ENCODE results near the gene SYN1.
A peak's percentile ranks its signal among the peaks of the same experiment; 100 is the strongest.

The SYN1 gene

GRCh38 chrX:47573341-47574075 lies 46.1 kb downstream of the SYN1 start:
- no peak for DNase-seq (ENCODE audit: low read depth in 2 of 2)

GRCh38 chrX:47572773-47573340 lies 46.8 kb downstream of the SYN1 start:
- no peak for DNase-seq (ENCODE audit: low read depth in 2 of 2)

DNA sequence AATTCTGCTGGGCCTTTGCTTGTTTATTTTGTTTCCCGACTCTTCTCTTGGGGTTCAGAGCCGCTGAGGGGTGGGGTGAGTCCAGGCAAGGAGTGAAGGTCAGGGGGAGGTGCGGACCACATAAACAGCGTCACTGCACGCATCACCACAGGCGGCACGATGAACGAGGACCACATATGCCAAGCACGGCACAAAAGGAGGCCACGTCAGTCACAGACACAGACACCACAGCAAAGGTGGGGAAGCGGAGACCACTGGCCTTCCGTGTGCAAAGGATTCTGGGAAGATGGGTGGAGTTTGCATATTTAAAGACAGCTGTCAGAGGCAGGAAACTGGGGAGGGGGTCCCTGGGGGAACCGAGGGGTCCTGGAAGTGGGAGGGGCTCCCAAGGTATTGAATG lies 47.8 kb downstream of the SYN1 start:
- no peak for DNase-seq (ENCODE audit: low read depth in 2 of 2)

GRCh38 chrX:47571215-47571614 lies 48.4 kb downstream of the SYN1 start:
- no peak for DNase-seq (ENCODE audit: low read depth in 2 of 2)

DNA sequence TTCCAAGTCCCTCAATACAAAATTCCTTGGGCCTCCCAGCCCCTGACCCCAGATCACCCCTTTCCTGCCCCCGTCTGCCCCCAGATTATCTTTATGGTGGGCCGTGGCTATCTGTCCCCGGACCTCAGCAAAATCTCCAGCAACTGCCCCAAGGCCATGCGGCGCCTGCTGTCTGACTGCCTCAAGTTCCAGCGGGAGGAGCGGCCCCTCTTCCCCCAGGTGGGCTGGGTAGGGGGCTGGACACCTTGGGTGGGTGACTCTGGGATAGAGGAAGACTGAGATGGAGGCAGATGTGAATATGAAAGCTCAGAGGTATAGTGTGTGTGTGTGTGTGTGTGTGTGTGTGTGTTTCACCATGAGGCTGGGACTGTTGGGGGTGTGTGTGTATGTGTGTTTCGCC lies 48.9 kb downstream of the SYN1 start:
- DNase-seq (ENCODE audit: low read depth in 2 of 2): no peak

DNA sequence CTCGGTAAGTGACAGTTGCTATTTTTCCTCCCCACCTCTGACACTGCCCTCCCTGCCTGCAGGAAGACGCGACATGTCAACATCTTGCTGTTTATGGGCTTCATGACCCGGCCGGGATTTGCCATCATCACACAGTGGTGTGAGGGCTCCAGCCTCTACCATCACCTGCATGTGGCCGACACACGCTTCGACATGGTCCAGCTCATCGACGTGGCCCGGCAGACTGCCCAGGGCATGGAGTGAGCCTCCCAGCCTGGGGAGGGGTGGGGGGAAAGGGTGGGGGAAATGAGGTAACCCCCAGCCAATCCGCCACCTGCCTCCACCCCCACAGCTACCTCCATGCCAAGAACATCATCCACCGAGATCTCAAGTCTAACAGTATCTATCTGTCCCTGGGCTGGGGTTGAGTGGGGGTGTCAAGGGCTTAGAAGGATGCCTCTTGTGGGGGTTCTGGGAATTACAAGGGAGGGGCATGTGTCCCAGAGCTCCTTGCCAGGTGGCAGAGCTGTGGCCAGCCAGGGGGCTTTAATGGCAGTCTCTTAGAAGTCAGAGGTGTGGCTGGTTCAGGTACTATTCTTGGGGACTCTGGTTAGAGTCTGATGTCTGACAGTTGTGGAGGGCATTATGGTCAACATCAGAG lies 50.9 kb downstream of the SYN1 start:
- DNase-seq (ENCODE audit: low read depth in 2 of 2): no peak

DNA sequence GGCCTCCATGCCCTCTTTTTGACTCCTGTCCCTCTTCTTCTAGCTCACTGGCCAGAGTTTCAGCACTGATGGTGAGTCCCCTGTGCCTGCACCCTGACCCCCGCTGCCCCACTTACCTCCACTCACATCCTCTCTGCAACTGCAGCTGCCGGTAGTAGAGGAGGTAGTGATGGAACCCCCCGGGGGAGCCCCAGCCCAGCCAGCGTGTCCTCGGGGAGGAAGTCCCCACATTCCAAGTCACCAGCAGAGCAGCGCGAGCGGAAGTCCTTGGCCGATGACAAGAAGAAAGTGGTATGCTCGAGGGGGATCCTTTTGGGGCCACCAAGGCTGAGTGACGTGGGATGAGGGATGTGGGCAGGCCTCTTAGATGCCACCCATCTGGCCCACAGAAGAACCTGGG lies 52.8 kb downstream of the SYN1 start:
- no peak for DNase-seq (ENCODE audit: low read depth in 2 of 2)

DNA sequence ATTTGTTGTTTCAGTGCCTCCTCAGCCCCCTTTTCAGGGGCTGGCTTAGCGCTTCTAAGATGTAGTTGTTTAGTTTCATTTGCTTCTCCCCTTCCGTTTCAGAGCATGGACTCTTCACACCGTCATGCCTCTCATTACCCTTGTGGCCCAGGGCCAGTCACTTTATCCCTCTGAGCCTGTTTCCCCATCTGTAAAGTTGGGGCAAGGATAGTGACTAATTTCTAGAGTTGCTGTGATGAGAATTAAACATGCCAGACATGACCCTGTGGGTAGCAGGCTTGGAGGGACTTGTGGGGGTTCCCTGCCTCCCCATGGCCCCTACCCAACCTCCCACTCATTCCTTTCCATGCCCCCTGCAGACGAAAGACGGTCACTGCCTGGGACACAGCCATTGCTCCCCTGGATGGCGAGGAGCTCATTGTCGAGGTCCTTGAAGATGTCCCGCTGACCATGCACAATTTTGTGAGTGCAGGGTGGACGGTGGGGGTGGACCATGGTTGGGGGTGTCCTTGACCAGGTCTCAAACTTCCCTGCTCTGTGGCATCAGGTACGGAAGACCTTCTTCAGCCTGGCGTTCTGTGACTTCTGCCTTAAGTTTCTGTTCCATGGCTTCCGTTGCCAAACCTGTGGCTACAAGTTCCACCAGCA lies 55.1 kb downstream of the SYN1 start:
- DNase-seq (ENCODE audit: low read depth in 2 of 2): no peak

- DNase-seq (ENCODE audit: low read depth in 2 of 2): no peak
Measured at GRCh38 chrX:47563801-47564315, 55.8 kb downstream of the SYN1 start.

DNA sequence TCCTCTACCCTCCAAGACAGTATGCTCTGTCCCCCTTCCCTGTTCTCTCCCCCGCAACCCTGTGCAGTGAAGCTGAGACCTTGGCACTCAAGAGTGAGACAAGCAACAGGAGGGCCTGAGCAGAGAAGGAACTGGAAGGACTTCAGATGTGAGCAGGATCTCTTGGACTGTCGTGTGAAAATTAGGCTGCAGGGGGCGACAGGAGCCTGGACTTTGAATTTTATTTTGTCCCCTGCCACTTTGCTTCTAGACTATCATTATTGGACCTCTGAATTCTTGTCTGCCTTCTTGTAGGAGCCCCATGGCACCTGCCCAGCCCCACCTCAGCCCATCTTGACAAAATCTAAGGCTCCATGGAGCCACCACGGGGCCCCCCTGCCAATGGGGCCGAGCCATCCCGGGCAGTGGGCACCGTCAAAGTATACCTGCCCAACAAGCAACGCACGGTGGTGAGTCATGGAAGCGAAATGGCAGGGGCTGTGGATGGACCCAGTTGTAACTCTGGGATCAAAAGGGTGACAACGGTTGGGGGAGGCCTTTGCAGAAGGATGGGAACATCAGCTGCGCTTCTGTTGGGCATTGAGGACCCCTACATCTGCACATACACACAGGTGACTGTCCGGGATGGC lies 56.9 kb downstream of the SYN1 start:
- no peak for DNase-seq (ENCODE audit: low read depth in 2 of 2)

DNA sequence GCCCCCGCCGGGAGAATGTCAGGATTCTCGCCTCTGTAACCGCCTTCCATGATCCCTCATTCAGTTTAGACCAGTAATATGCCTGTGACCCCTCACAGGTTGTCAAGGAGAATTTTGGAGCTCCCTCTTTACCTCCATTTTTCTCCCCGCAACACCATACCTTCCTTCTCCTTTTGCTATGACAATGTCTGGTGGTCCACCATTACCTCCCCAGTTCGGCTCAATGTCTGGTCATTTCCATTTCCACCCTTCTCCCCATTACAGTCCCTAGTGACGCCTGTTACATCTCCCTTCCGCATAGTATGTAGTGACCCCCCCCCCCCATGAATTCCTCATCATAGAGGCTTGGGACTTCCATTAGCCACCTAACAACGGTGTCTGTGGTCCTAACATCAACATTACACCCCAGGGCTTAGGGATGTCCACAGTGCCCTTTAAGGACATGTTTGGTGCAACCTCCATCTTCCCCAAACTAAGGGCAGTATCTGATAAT lies 58.0 kb downstream of the SYN1 start:
- no peak for DNase-seq (ENCODE audit: low read depth in 2 of 2)

DNA sequence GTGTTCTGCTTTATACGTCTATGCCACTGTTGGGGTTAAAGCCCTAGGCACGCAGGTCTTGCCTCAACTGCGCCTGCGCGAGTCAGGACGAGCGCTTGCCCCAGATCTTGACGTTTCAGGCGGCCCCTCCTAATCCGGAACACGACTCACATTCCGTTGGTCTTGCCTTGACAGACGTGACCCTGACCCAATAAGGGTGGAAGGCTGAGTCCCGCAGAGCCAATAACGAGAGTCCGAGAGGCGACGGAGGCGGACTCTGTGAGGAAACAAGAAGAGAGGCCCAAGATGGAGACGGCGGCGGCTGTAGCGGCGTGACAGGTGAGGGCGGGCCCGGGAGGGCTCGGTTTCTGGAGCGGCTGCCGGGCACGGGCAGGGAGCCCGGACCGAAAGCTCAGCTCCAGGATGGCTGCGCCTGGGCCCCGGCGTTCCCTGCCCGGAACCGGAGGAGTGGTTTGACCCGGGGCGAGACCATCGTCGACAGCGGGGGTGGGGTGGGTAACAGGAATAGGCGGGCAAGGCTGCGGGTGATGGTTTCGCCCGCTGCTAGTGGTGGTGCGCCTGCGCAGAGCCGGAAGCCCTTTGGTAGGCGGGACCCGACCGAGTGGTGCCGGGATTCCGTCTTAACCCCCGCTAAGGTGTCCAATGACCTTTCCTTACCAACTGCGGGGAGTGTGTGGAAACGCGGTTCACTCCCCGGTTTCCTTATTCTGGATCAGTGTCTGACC lies 58.6 kb downstream of the SYN1 start, which contains the start of gene ARAF:
TSS of gene ARAF (plus strand) at position 272 of the 725 bp plus-strand sequence. CDS start 1,763 bp downstream, outside the sequence.
- DNase-seq (ENCODE audit: low read depth in 2 of 2): peak; percentile 89 to 91

DNA sequence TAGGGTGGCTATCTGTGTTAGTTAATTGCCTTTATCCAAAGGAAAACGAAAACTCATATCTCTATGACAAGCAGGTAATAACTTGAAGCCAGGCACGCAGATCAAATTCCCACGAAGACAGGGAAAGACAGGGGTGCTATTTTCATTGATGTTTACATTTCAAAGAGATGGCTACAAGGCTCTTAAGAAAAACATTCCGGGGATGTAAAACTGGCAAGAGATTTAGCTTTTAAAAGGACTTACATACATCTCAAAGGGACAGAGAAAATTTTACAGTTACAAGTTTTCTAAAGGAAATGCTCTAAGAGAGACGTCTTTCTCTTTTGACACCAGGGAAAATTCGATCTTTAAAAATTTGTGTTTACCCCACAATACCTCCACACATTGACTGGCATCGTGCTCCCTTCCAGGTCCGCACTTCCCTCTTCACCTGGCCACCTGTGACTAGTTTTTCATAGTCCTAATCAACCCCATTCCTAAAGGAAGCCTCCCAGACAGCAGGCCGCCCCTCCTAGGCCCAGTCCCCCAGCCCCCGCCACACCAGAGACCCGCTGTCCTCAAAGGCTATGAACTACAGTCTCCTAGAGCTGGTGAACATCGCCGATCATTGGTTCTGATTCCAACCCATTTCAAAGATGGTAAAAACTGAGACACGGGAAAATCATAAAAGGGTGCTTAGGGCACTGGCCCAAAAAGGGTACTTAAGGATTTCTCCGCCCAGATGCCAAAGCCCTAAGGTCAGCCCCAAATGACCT lies 59.3 kb downstream of the SYN1 start:
- no peak for DNase-seq (ENCODE audit: low read depth in 2 of 2)

- no peak for DNase-seq (ENCODE audit: low read depth in 2 of 2)
Measured at GRCh38 chrX:47558436-47558835, 61.2 kb downstream of the SYN1 start.

- peak; percentile 72 to 76 for DNase-seq (ENCODE audit: low read depth in 2 of 2)
Measured at GRCh38 chrX:47556045-47556623, 63.5 kb downstream of the SYN1 start.

- no peak for DNase-seq (ENCODE audit: low read depth in 2 of 2)
Measured at GRCh38 chrX:47543496-47543895, 76.2 kb downstream of the SYN1 start.

GRCh38 chrX:47540754-47541538 lies 78.7 kb downstream of the SYN1 start:
- DNase-seq (ENCODE audit: low read depth in 2 of 2): no peak

GRCh38 chrX:47539860-47540259 lies 79.8 kb downstream of the SYN1 start:
- no peak for DNase-seq (ENCODE audit: low read depth in 2 of 2)

DNA sequence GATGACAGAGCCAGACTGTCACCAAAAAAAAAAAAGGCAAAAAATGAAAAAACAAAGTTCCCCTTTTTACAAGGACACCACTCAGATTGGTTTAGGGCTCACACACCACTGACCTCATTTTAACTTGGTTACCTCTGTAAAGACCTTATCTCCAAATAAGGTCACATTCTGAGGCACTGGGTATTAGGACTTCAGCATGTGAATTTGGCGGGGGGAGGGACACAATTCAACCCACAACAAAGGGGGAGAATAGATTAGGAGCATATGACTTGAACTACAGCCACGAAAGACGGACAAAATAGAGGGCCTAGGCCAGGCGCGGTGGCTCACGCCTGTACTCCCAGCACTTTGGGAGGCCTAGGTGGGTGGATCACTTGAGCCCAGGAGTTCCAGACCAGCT lies 89.6 kb downstream of the SYN1 start:
- DNase-seq (ENCODE audit: low read depth in 2 of 2): no peak
